Upper lobe of right lung (tissue), 1 donor: Measurements from ENCODE around the gene TEKT5. TPM values are rescaled to one million over a fixed set of nuclear protein-coding genes. Genes with fewer than 3 reads are reported as not detected.

ENCODE experiments used
- ATAC-seq: fragments of 200-7000 bp; cut with Tn5 transposase; one replicate; pipeline ENCODE4 v1.9.1; 2020; ENCODE audit warnings: mild to moderate bottlenecking, moderate library complexity
- DNase-seq: peaks from one replicate; pipeline ENCODE4 v3.0.0-alpha.2; 2020
- H3K27ac ChIP-seq: fragments of 200-600 bp; one replicate; pipeline ENCODE4 v1.8.0; 2022
- H3K27me3 ChIP-seq: fragments of 200-600 bp; one replicate; pipeline ENCODE4 v1.8.0; 2022; ENCODE audit warnings: mild to moderate bottlenecking
- H3K36me3 ChIP-seq: fragments of 200-600 bp; one replicate; pipeline ENCODE4 v1.8.0; 2022
- H3K4me1 ChIP-seq: fragments of 200-600 bp; one replicate; pipeline ENCODE4 v1.8.0; 2022
- H3K4me3 ChIP-seq: fragments of 200-600 bp; one replicate; pipeline ENCODE4 v1.8.0; 2022; ENCODE audit warnings: mild to moderate bottlenecking
- H3K9me3 ChIP-seq: fragments of 200-600 bp; one replicate; pipeline ENCODE4 v1.8.0; 2022
- intact Hi-C: fragments of 100-400 bp; cut with DNase I; formaldehyde crosslinking; loops from one replicate; pipeline ENCODE4 v1.11.0; 2022
- total RNA-seq: library from RNA; stranded (reverse); fragmentation: NEBNext Ultra II Directional; extraction: Animal tissue kit (Norgen Biotek cat#: 25700); gene quantifications from one replicate; pipeline ENCODE4 v1.2.1, GENCODE V29; 2021
- TF ChIP-seq, protein P1 (sequence below): fragments of 200-600 bp; IDR thresholded peaks from one replicate; pipeline ENCODE4 v1.8.0; 2022; ENCODE audit warnings: antibody characterized with exemption
- donor health status: DM: no; HTN: yes; CAD: no; lungs with severe emphysema.

Gene TEKT5
- total RNA-seq, 1 donor from 2014 or later, result not detected

DNA sequence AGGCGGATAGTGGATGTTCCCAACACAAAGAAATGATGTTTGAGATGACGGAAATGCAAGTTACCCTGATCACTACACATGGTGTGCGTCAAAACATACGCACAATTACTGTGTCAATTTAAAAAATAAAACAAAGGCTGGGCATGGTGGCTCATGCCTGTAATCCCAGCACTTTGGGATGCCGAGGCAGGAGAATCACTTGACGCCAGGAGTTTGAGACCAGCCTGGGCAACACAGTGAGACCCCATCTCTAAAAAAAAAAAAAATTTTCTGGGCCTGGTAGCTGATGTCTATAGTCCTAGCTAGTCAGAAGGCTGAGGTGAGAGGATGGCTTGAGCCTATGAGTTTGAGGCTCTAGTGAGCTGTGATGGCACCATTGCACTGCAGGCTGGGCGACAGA is 51.8 kb downstream of the TEKT5 start:
- no peak overlapping the region for H3K27ac ChIP-seq
- H3K27me3 ChIP-seq, result no peaks in the 10 kb centered on the region
- H3K36me3 ChIP-seq, result no peaks in the 10 kb centered on the region
- no peaks in the 10 kb centered on the region for H3K9me3 ChIP-seq
- no peak overlapping the region for H3K4me3 ChIP-seq
- intact Hi-C loops, result no loop called here
- TF ChIP-seq, protein P1, sequence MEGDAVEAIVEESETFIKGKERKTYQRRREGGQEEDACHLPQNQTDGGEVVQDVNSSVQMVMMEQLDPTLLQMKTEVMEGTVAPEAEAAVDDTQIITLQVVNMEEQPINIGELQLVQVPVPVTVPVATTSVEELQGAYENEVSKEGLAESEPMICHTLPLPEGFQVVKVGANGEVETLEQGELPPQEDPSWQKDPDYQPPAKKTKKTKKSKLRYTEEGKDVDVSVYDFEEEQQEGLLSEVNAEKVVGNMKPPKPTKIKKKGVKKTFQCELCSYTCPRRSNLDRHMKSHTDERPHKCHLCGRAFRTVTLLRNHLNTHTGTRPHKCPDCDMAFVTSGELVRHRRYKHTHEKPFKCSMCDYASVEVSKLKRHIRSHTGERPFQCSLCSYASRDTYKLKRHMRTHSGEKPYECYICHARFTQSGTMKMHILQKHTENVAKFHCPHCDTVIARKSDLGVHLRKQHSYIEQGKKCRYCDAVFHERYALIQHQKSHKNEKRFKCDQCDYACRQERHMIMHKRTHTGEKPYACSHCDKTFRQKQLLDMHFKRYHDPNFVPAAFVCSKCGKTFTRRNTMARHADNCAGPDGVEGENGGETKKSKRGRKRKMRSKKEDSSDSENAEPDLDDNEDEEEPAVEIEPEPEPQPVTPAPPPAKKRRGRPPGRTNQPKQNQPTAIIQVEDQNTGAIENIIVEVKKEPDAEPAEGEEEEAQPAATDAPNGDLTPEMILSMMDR, result no peak
- ATAC-seq (no peak), DNase-seq (no peak)
- H3K4me1 ChIP-seq, result no peaks in the 10 kb centered on the region

DNA sequence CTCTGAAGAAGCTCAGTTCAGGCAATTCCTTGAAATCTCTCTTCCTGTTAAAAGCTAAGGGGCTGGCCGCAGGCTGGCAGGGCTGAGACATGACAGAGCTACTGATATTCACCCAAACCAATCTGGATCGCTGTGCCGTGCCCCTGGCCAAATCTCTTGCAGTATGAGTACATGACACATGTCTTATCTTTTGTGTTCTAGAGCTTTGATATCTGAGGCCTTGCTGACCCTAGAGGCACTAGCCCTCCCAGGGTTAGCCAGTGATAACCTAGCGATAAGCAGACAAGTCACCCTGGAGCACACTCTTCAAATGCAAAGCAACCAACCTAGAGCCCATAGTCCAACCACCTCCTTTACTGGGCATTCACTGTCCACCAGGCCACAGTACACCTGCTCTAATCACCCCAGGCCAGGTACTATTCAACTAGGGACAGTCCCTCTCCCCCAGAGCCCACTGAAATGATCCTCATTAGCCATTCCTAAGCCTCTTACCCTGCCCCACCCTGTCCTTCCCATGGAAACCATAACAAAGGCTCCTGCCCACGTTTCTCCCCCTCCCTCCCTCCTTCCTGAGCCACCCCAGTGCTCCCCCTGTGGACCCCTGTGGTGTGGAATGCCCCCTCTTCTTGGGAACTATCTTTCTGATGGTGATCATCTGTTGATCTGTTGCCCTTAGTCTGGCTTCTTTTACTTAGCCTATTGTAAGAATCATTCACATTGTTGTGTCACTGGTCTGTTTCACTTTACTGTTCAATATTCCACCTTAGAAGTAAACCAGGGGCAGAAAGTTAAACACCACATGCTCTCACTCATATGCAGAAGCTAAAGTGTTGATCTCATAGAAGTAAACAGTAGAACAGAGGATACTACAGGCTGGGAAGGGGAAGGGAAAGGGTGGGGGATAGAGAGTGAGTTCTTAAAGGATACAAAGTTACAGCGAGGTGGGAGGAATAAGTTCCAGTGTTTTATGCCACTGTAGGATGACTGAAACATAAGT is 52.5 kb downstream of the TEKT5 start:
- Histone ChIP-seq H3K9me3 (no peaks in the 10 kb centered on the region), H3K36me3 (no peaks in the 10 kb centered on the region), H3K4me1 (no peaks in the 10 kb centered on the region), H3K27me3 (no peaks in the 10 kb centered on the region), H3K27ac (peak overlapping the region; percentile 24), H3K4me3 (no peak overlapping the region)
- intact Hi-C loops, result no loop called here
- ATAC-seq (no peak), DNase-seq (no peak)
- TF ChIP-seq, protein P1, result no peak

- Histone ChIP-seq H3K9me3 (no peaks in the 10 kb centered on the region), H3K27me3 (no peaks in the 10 kb centered on the region), H3K36me3 (no peaks in the 10 kb centered on the region), H3K4me3 (no peak overlapping the region), H3K27ac (no peak overlapping the region), H3K4me1 (no peaks in the 10 kb centered on the region)
- TF ChIP-seq, protein P1, result no peak
- intact Hi-C loops, result no loop called here
- DNase-seq (no peak), ATAC-seq (no peak)
Observed at GRCh38 chr16:10641555-10641952, 53.2 kb downstream of the TEKT5 start.

- no peaks in the 10 kb centered on the region for H3K27me3 ChIP-seq
- no peak overlapping the region for H3K4me3 ChIP-seq
- no peak for DNase-seq
- no peak for ATAC-seq
- intact Hi-C loops, result no loop called here
- H3K4me1 ChIP-seq, result no peaks in the 10 kb centered on the region
- no peaks in the 10 kb centered on the region for H3K9me3 ChIP-seq
- H3K27ac ChIP-seq, result no peak overlapping the region
- TF ChIP-seq, protein P1, result no peak
- no peaks in the 10 kb centered on the region for H3K36me3 ChIP-seq
Observed at GRCh38 chr16:10640934-10641333, 53.8 kb downstream of the TEKT5 start.

DNA sequence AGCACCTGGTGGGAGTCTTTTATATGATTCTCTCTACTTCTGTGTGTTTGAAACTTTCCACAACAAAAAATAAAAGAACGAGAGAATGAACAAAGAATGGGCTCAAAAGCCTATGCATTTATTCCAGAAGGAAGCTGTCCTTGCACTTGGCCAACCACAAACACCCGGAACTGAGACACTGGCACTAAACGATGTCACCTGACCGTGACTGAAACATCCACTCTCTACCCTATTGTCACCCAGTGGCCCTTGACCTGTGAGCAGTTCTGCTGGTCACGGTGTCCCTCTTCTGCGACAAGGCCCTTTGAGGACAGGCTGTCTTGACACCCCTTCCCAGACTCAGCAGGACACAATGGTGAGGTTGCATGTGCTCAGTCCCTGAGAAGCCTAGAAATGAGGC is 56.6 kb downstream of the TEKT5 start:
- TF ChIP-seq, protein P1, result no peak

More for the DNA sequence above, 56.6 kb downstream of the TEKT5 start:
- no peak overlapping the region for H3K4me3 ChIP-seq
- ATAC-seq, result no peak
- DNase-seq, result no peak
- H3K9me3 ChIP-seq, result no peaks in the 10 kb centered on the region
- H3K4me1 ChIP-seq, result no peaks in the 10 kb centered on the region
- H3K27me3 ChIP-seq, result no peaks in the 10 kb centered on the region
- no peak overlapping the region for H3K27ac ChIP-seq
- no peaks in the 10 kb centered on the region for H3K36me3 ChIP-seq
- intact Hi-C loops, result no loop called here
